ENCODE results near the gene CIRBP. TPM values are rescaled to one million over a fixed set of nuclear protein-coding genes. Genes with fewer than 3 reads are reported as not detected.

CIRBP gene
- total and polyA plus RNA-seq, 2 of the 13 experiments (the other 11 are each of a cell fraction or from before 2014, with no cell fraction given), result 133 to 140 TPM

- TF ChIP-seq CBX2 (IDR thresholded peaks at IDR 0.05; ENCODE audit: low read depth, low read length), result no peak
- 0 out of 2 replicates have a peak, but pooled peaks have one; percentile 39 for TF ChIP-seq CBX2 (CRISPR knock-in tag; IDR thresholded peaks at IDR 0.05; ENCODE audit: low read depth)
- TF ChIP-seq TAF1 (CRISPR knock-in tag; IDR thresholded peaks at IDR 0.05), result peak; percentile 16; the same call in 1 of the 2 replicates
- no peak for TF ChIP-seq CHD4 (IDR thresholded peaks at IDR 0.05; ENCODE audit: borderline replicate concordance, low read length)
- no peak for TF ChIP-seq SMAD3 (CRISPR knock-in tag; IDR thresholded peaks at IDR 0.05)
- no peak for TF ChIP-seq AGO1 (IDR thresholded peaks at IDR 0.05; ENCODE audit: low read depth, low read length, poor library complexity, severe bottlenecking)
- TF ChIP-seq, protein P1, sequence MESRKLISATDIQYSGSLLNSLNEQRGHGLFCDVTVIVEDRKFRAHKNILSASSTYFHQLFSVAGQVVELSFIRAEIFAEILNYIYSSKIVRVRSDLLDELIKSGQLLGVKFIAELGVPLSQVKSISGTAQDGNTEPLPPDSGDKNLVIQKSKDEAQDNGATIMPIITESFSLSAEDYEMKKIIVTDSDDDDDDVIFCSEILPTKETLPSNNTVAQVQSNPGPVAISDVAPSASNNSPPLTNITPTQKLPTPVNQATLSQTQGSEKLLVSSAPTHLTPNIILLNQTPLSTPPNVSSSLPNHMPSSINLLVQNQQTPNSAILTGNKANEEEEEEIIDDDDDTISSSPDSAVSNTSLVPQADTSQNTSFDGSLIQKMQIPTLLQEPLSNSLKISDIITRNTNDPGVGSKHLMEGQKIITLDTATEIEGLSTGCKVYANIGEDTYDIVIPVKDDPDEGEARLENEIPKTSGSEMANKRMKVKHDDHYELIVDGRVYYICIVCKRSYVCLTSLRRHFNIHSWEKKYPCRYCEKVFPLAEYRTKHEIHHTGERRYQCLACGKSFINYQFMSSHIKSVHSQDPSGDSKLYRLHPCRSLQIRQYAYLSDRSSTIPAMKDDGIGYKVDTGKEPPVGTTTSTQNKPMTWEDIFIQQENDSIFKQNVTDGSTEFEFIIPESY (CRISPR knock-in tag; IDR thresholded peaks at IDR 0.05), result no peak
- TF ChIP-seq TOPORS (CRISPR knock-in tag; IDR thresholded peaks at IDR 0.05), result no peak
- no peak for TF ChIP-seq ZNF782 (CRISPR knock-in tag; IDR thresholded peaks at IDR 0.05; ENCODE audit: borderline replicate concordance)
- TF ChIP-seq KAT7 (CRISPR knock-in tag; IDR thresholded peaks at IDR 0.05; ENCODE audit: borderline replicate concordance), result no peak
- no peak for TF ChIP-seq BORCS8-MEF2B (CRISPR knock-in tag; IDR thresholded peaks at IDR 0.05)
- TF ChIP-seq ZNF605 (CRISPR knock-in tag; IDR thresholded peaks at IDR 0.05), result no peak
- no peak for TF ChIP-seq NPAS2 (CRISPR knock-in tag; IDR thresholded peaks at IDR 0.05; ENCODE audit: borderline replicate concordance)
- no peak for TF ChIP-seq SIX1 (CRISPR knock-in tag; IDR thresholded peaks at IDR 0.05; ENCODE audit: borderline replicate concordance)
- TF ChIP-seq PAWR (CRISPR knock-in tag; IDR thresholded peaks at IDR 0.05; ENCODE audit: borderline replicate concordance), result no peak
- no peak for TF ChIP-seq MXI1 (IDR thresholded peaks at IDR 0.05; ENCODE audit: borderline replicate concordance, low read depth, low read length)
- no peak for TF ChIP-seq SSRP1 (CRISPR knock-in tag; IDR thresholded peaks at IDR 0.05)
- no peak for TF ChIP-seq PCBP2 (optimal IDR thresholded peaks at IDR 0.05; ENCODE audit: low read depth, low read length, poor library complexity, severe bottlenecking)
- TF ChIP-seq ZNF589 (CRISPR knock-in tag; conservative IDR thresholded peaks at IDR 0.05), result no peak
- TF ChIP-seq PHF5A (CRISPR knock-in tag; IDR thresholded peaks at IDR 0.05; ENCODE audit: low read depth, unreplicated experiment), result no peak
- no peak for TF ChIP-seq ZNF24 (IDR thresholded peaks at IDR 0.05)
- TF ChIP-seq NFE2L1 (CRISPR knock-in tag; IDR thresholded peaks at IDR 0.05; ENCODE audit: borderline replicate concordance), result no peak
- TF ChIP-seq, protein P2, sequence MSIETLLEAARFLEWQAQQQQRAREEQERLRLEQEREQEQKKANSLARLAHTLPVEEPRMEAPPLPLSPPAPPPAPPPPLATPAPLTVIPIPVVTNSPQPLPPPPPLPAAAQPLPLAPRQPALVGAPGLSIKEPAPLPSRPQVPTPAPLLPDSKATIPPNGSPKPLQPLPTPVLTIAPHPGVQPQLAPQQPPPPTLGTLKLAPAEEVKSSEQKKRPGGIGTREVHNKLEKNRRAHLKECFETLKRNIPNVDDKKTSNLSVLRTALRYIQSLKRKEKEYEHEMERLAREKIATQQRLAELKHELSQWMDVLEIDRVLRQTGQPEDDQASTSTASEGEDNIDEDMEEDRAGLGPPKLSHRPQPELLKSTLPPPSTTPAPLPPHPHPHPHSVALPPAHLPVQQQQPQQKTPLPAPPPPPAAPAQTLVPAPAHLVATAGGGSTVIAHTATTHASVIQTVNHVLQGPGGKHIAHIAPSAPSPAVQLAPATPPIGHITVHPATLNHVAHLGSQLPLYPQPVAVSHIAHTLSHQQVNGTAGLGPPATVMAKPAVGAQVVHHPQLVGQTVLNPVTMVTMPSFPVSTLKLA (IDR thresholded peaks at IDR 0.05), result no peak
- TF ChIP-seq MBNL3 (CRISPR knock-in tag; conservative IDR thresholded peaks at IDR 0.05), result no peak
- no peak for TF ChIP-seq GZF1 (CRISPR knock-in tag; IDR thresholded peaks at IDR 0.05)
- TF ChIP-seq, protein P3, sequence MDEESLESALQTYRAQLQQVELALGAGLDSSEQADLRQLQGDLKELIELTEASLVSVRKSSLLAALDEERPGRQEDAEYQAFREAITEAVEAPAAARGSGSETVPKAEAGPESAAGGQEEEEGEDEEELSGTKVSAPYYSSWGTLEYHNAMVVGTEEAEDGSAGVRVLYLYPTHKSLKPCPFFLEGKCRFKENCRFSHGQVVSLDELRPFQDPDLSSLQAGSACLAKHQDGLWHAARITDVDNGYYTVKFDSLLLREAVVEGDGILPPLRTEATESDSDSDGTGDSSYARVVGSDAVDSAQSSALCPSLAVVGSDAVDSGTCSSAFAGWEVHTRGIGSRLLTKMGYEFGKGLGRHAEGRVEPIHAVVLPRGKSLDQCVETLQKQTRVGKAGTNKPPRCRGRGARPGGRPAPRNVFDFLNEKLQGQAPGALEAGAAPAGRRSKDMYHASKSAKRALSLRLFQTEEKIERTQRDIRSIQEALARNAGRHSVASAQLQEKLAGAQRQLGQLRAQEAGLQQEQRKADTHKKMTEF (CRISPR knock-in tag; IDR thresholded peaks at IDR 0.05), result peak; percentile 57
- peak; percentile 16; the same call in 1 of the 2 replicates for TF ChIP-seq ZKSCAN8 (CRISPR knock-in tag; IDR thresholded peaks at IDR 0.05; ENCODE audit: borderline replicate concordance)
- no peak for TF ChIP-seq ZMAT3 (CRISPR knock-in tag; conservative IDR thresholded peaks at IDR 0.05)
Observed at GRCh38 chr19:1284293-1284978, 15.3 kb downstream of the CIRBP start (continued).

Data from HepG2 (cell line).